G401 (cell line): ENCODE results near the gene CR1. TPM values are rescaled to one million over a fixed set of nuclear protein-coding genes. Genes with fewer than 3 reads are reported as not detected.
A peak's percentile ranks its signal among the peaks of the same experiment; 100 is the strongest.
"Not testable (repeated sequence)": the region's sequence is repeated elsewhere in the genome, so short reads cannot be mapped to it uniquely, and the experiment has no call there.

ENCODE experiments used
- DNase-seq: peaks from one replicate; pipeline ENCODE4 v3.0.0-alpha.2; 2015; ENCODE audit warnings: low spot score
- in situ Hi-C: cut with HindIII; loops from 2 replicates; pipeline ENCODE4 v1.10.0; 2016; ENCODE audit warnings: low sequenced_read_pairs, mixed read lengths
- total RNA-seq: library from RNA; depleted of rRNA; stranded (reverse); fragments of >200 nt; shearing (Covaris generic); gene quantifications from 2 replicates; pipeline ENCODE4 v1.2.3, GENCODE V29; 2014

CR1 gene
- total RNA-seq, 1 experiment from 2014 or later: not detected

- in situ Hi-C loops, DNase-seq: not testable (repeated sequence)
Observed at GRCh38 chr1:207633699-207634289, 137.8 kb downstream of the CR1 start.

- in situ Hi-C loops, DNase-seq: not testable (repeated sequence)
Observed at GRCh38 chr1:207634293-207634692, 138.3 kb downstream of the CR1 start.

- in situ Hi-C loops, DNase-seq: not testable (repeated sequence)
Observed at GRCh38 chr1:207635569-207636186, 139.7 kb downstream of the CR1 start.

DNA sequence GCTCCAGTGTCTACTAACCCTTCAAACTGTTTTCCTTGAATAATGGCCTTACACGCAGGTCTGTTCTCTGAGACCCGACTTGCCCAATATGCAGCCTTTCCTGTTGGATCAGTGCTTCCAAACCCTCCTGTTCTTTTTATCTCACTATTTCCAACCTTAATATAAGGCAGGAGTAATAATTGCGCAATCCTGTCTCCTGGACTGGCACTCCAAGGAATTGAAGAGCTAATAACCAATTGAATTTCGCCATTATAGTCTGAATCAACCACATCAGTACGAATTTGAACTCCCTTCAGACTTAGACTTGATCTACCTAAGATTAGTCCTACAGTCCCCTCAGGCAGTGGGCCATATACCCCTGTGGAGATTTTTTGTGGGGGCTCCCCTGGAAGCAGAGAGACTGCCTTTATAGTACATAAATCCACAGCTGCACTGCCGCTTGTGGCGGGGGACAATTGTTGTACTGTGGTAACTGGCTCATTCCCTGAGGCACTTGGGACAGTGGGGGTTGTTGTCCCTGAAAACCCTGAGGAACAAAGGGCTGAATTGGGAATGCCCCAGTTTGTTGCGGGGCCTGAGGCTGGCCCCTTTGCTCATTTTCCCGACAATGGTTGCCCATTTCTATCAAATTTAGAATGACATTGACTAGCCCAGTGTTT lies 142.7 kb downstream of the CR1 start:
- DNase-seq, in situ Hi-C loops: not testable (repeated sequence)

DNA sequence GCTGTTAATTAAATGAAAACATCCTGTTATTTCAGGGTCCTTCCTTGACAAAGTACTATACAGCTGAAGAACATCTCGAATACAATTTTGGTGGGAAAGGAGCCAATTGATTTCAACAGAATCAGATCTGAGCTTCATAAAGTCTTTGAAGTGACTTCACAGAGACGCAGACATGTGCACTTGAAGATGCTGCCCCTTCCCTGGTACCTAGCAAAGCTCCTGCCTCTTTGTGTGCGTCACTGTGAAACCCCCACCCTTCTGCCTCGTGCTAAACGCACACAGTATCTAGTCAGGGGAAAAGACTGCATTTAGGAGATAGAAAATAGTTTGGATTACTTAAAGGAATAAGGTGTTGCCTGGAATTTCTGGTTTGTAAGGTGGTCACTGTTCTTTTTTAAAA lies 143.4 kb downstream of the CR1 start:
- DNase-seq, in situ Hi-C loops: not testable (repeated sequence)

DNA sequence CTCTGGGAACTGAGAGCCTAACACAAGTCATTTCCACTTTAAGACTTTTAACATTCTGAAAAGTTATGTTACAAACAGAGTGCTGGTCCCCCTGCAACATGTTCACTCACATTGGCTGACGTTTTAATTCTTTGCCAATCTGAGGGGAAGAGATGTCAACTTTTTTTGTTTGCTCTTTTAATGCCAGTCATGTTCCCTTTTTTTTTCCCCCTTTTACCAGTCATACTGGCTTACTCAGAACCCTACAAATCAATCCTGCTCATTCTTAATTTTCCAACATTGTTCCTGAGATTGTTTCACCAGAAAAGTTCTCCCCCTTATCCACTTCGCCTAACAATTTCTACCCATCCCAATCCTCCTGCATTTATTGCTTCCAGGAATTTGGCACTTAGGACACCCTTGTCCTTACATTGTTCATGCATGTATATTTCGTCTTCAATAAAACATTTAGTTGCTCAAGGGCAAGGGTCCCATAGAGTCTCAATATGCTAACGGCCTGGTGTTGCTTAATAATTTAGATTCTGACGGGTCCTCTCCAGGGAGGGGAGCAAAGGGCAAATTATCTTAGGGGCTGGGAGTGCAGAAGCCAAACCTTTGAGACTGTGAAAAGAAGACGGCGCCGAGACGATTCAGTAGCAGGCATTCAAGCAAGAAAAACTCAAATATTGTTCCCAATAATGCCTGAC lies 148.4 kb downstream of the CR1 start:
- DNase-seq: no peak
- in situ Hi-C loops: no loop called here

GRCh38 chr1:207644852-207645634 lies 149.1 kb downstream of the CR1 start, which contains the start of gene CR1L:
Gene CR1L, plus strand, starts transcription at chr1:207645133. Its CDS starts 101 bp downstream, at chr1:207645234.
- peak; percentile 36 for DNase-seq
- in situ Hi-C loops: no loop called here

DNA sequence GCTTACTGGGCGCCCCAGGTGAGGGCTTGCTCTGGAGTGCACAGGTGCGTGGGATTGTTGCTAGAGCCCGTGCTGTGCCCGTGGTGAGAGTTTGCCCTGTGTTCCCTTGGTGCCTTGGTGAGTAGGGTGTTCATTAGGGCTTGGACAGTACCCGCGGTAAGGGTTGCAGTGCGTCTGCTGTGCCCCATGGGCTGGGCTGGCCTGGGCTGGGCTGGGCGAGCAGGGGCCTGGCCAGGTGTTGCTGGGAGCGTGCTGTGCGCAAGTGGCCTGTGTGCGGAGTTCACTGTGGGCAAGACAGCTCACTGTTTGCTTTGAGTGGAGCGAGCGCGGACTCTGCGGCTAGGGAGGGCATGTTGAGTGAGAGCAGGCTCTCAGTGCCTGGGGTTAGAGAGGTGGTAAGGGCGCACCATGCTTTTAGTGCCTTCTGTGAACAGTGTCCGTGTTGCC lies 149.7 kb downstream of the CR1 start:
- in situ Hi-C loops: no loop called here
- no peak for DNase-seq

DNA sequence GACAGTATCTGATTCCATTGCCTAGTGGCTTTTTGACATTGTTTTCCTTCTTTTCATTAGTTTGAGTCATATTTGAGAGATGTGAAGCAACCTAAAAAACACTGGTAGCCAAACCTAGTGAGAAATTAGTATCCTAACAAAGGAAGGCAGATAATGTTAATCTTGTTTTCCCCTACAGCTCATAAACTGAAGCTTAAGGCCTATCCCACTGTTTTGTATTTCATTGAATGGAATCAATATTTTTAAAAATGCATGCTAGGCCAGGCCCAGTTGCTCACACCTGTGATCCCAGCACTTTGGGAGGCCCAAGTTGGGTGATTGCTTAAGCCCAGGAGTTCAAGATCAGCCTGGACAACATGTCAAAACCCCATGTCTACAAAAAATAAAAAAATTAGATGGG lies 150.2 kb downstream of the CR1 start:
- in situ Hi-C loops: no loop called here
- DNase-seq: no peak

GRCh38 chr1:207646944-207647579 lies 151.1 kb downstream of the CR1 start:
- in situ Hi-C loops: no loop called here
- DNase-seq: no peak

DNA sequence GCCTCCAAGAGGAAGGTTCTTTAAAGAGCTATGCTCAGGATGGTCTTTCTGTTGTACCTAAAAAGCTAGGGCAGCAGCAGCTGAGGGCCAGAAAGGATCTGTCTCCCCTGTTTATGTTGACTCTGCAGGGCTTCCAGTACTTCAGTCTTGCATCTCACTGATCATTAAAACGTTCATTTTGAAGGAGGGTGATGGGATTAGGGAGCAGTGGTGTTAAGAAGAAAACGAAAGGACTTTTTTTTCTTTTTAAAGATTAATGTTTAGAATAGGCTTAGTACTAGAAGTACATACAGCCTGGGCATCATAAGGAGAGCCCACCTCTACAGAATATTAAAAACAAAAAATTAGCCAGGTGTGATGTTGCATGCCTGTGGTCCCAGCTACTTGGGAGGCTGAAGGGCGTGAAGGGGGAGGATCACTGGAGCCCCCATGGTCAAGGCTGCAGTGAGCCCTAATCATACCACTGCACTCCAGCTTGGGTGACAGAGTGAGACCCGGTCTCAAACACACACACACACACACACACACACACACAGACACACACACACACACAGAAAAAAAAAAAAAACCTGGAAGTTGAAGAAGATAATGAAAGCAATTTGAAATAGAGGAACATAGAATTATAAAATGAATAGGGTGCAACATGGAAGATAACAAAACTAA lies 151.8 kb downstream of the CR1 start:
- DNase-seq: no peak
- in situ Hi-C loops: no loop called here

DNA sequence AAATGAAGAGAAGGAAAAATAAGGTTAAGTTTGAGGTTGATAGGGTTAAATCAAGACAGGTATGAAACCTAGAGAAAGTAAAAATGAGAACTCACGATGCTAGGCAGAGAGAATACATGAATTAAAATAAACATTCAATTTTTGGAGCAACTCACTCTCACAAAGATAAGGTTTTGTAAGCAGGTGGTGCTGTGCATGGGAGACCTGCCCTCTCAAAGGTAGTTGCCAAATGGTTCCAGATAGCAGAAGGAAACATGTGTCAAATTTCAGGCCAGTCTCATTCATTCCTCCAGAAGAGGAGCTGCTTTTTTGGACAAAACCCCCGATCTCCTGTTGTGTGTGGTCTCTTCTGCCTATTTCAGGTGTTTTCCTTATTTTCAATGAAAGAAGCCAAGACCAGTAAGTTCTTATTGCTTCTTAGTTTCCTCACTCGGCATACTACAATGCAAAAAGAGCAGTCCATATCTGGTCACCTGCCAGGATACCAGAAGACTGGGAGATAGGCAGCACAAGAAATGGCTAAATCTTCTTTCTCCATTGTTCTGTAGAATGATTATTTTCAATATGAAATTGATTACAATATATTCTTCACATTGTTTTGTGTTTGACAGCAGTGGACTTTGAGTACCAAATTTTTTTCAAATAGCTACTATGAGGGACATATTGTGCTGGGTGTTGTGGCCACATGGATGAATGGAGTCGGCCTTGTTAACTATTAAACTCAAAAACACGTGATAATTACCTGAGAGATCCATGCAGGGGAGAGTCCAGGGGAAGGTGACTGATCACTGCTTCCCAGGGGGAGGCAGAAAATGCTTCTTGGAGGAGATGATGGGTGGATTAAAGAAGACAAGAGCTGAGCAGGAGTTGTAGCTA lies 152.6 kb downstream of the CR1 start:
- in situ Hi-C loops: no loop called here
- DNase-seq: peak; percentile 14

DNA sequence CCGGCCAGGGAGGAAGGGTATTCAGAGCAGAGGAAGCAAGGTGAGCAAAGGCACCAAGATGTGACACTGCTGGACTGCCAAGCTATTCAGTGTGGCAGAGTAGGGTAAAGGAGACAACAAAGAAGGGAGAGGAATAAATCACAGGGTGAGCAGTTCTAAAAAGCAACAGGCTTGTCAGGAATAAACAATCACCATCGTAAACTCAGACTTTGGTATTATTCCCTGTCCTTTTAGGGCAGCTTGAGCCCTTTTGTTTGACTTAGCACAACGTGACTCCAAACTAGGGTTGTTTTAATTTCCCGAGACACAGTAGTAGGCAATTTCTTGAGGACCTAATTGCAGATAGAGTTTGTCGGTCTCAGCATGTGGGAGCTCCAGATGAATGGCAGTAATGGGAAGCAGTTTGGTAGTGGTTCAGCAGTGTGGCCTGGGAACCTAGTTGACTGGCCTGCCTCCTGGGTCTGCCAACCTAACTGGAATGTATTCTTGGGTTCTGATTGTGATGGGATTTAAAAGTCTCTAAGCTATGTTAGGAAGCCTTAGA lies 153.3 kb downstream of the CR1 start:
- DNase-seq: no peak
- in situ Hi-C loops: no loop called here

- in situ Hi-C loops: no loop called here
- no peak for DNase-seq
Observed at GRCh38 chr1:207649865-207650580, 154.1 kb downstream of the CR1 start.

DNA sequence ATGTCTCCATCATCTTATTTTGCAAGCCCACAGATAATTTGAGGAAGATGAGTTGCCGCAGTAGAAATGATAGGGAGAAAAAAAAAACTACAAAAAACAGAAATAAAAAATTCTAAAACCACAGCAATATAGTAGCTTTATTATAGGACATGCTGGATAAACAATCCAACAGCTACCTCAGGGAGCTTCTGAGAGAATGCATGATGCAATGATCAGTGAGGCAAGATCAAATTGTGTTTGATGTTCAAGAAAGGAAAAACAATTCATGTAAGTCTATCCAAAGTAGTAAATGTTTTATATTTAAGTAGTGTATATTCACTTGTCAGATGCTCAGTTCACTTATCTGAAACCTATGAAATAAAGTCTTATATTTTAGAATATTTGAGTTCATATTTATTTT lies 155.6 kb downstream of the CR1 start:
- in situ Hi-C loops: no loop called here
- no peak for DNase-seq

DNA sequence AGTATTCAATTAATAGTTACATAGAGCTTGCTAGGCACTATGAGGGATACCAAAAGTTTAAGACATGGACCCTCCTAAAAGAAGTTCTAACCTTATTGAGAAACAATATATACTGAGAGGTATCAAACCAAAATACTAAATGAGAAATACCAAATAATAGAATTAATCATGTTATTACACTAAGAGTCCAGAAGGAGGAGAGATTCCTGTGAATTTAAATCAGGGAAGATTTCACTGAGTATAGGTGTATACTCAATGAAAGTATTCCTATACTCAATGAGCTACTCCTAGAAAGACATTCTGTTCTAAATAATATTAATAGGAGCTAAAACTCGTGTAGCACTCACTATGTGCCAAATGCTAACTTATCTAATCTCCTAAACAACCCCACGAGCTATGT lies 158.4 kb downstream of the CR1 start:
- DNase-seq: no peak
- in situ Hi-C loops: no loop called here
